K562 (cell line): ENCODE results near the gene PRPS1L1. TPM values are rescaled to one million over a fixed set of nuclear protein-coding genes. Genes with fewer than 3 reads are reported as not detected.

Experiments
- ATAC-seq: fragments of 200-7000 bp; cut with Tn5 transposase; 3 replicates; pipeline ENCODE4 v1.9.1; 2020; ENCODE audit warnings: moderate library complexity
- BruUV-seq: library from RNA; stranded (reverse); fragments of 400-500 nt; replicated peaks from 2 replicates; lab custom pipeline; 2021; lab: Mats Ljungman, UMichigan
- CTCF ChIA-PET: fragments of 300-600 bp; formaldehyde crosslinking; extraction: SDS; loops from one replicate; lab custom pipeline; 2021; ENCODE audit warnings: low intra/inter-chr PET ratio; lab: Yijun Ruan, JAX
- POLR2A ChIA-PET: fragments of 300-600, 350-650 bp; sonication (Branson Sonifier 250); formaldehyde crosslinking; extraction: SDS; loops from one replicate; lab custom pipeline; 2021; ENCODE audit warnings: antibody characterized with exemption, inconsistent platforms; lab: Yijun Ruan, JAX
- DNase-seq, 4 experiments: peaks; one replicate each; pipeline versions ENCODE4 v3.0.0 to v3.0.0-alpha.2; 2011 to 2018; ENCODE audit warnings: low spot score in 3 of 4, mixed read lengths in 3 of 4; ENCODE audit errors: extremely low read depth in 1 of 4
- FAIRE-seq: peaks from 2 replicates; lab custom pipeline; 2011; peaks lifted over from hg19 to GRCh38; lab: Jason Lieb, UNC
- H2AFZ ChIP-seq: 2 replicates; pipeline ENCODE4 v1.6.0; 2011; ENCODE audit warnings: low read depth, low read length, control low read depth, inconsistent platforms
- H3K27ac ChIP-seq: fragments of 200-600 bp; 3 replicates; pipeline ENCODE4 v1.8.0; 2011; ENCODE audit warnings: low read depth, mild to moderate bottlenecking, control low read depth, inconsistent platforms, low read length, moderate library complexity, mixed read lengths; ENCODE audit errors: extremely low read depth
- H3K27me3 ChIP-seq, 2 experiments: fragments of 300-600 bp in 1 of 2; 2 replicates in 1 of 2; 3 replicates in 1 of 2; pipeline versions ENCODE4 v1.6.0 to v1.8.0; 2011; ENCODE audit warnings: inconsistent platforms in 2 of 2, low read length in 2 of 2, mild to moderate bottlenecking in 1 of 2, mixed read lengths in 1 of 2, moderate library complexity in 1 of 2; ENCODE audit not compliant: control insufficient read depth in 2 of 2, insufficient read depth in 2 of 2
- H3K36me3 ChIP-seq: fragments of 300-600 bp; 3 replicates; pipeline ENCODE4 v1.8.0; 2011; ENCODE audit warnings: mild to moderate bottlenecking, low read length, inconsistent platforms; ENCODE audit not compliant: control insufficient read depth, insufficient read depth
- H3K4me1 ChIP-seq, 2 experiments: fragments of 200-600 bp in 1 of 2; replicated peaks in 1 of 2; 2 replicates in 1 of 2; 3 replicates in 1 of 2; pipeline versions ENCODE4 v1.5.1 to v1.8.0; 2011; ENCODE audit warnings: inconsistent platforms in 2 of 2, low read length in 2 of 2, mild to moderate bottlenecking in 1 of 2, mixed read lengths in 1 of 2, moderate library complexity in 1 of 2; ENCODE audit not compliant: control insufficient read depth in 2 of 2, insufficient read depth in 2 of 2
- H3K4me2 ChIP-seq: 2 replicates; pipeline ENCODE4 v1.6.1; 2011; ENCODE audit warnings: low read length, control low read depth, inconsistent platforms, mixed read lengths; ENCODE audit not compliant: insufficient read depth
- H3K4me3 ChIP-seq: fragments of 200-600 bp; sonication (generic), shearing (Covaris generic); 2 replicates; pipeline ENCODE4 v1.5.1; 2016; ENCODE audit warnings: control low read depth, inconsistent platforms
- H3K79me2 ChIP-seq: fragments of 200-600 bp; 3 replicates; pipeline ENCODE4 v1.8.0; 2011; ENCODE audit warnings: low read length, inconsistent platforms; ENCODE audit not compliant: control insufficient read depth, insufficient read depth
- H3K9ac ChIP-seq, 2 experiments: 2 replicates each; pipeline versions ENCODE4 v1.6.0 to v1.6.1; 2011; ENCODE audit warnings: low read depth in 2 of 2, low read length in 2 of 2, control low read depth in 1 of 2, inconsistent platforms in 1 of 2, mild to moderate bottlenecking in 1 of 2, mixed read lengths in 1 of 2; ENCODE audit not compliant: insufficient read depth in 1 of 2
- H3K9me1 ChIP-seq: one replicate; pipeline ENCODE4 v1.6.0; 2011; ENCODE audit warnings: inconsistent platforms, mild to moderate bottlenecking, low read length, moderate library complexity; ENCODE audit not compliant: control insufficient read depth, insufficient read depth
- H3K9me3 ChIP-seq: replicated peaks from 2 replicates; pipeline ENCODE4 v1.5.1; 2011; ENCODE audit warnings: low read depth, low read length, inconsistent platforms; ENCODE audit not compliant: control insufficient read depth, insufficient read depth
- H4K20me1 ChIP-seq: replicated peaks from 2 replicates; pipeline ENCODE4 v1.6.1; 2011; ENCODE audit warnings: low read length, inconsistent platforms, mixed read lengths; ENCODE audit not compliant: control insufficient read depth, insufficient read depth
- ARID1B ChIP-seq: fragments of 450-650 bp; IDR thresholded peaks from 2 replicates; pipeline ENCODE4 v1.6.1; 2016; ENCODE audit warnings: antibody characterized with exemption, mild to moderate bottlenecking, inconsistent platforms
- CBFA2T2 ChIP-seq: fragments of 450-650 bp; conservative IDR thresholded peaks from 2 replicates; pipeline ENCODE4 v1.6.1; 2017; ENCODE audit warnings: mild to moderate bottlenecking
- CBFA2T3 ChIP-seq: fragments of 450-650 bp; IDR thresholded peaks from 2 replicates; pipeline ENCODE4 v1.6.1; 2017
- IRF1 ChIP-seq: sonication (generic); formaldehyde crosslinking; IDR thresholded peaks from 2 replicates; pipeline ENCODE4 v1.8.0; 2022; ENCODE audit warnings: missing genetic modification reagents, mild to moderate bottlenecking, borderline replicate concordance
- KAT7 ChIP-seq: sonication (generic); formaldehyde crosslinking; IDR thresholded peaks from 2 replicates; pipeline ENCODE4 v1.8.0; 2022; ENCODE audit warnings: missing genetic modification reagents, mild to moderate bottlenecking, borderline replicate concordance
- MCM2 ChIP-seq: fragments of 450-650 bp; IDR thresholded peaks from 2 replicates; pipeline ENCODE4 v1.6.1; 2017; ENCODE audit warnings: low read depth, mild to moderate bottlenecking
- PKNOX1 ChIP-seq: fragments of 450-650 bp; IDR thresholded peaks from 2 replicates; pipeline ENCODE4 v1.6.1; 2016
- POLR3A ChIP-seq: IDR thresholded peaks from 2 replicates; pipeline ENCODE4 v1.6.1; 2011; ENCODE audit warnings: borderline replicate concordance, mild to moderate bottlenecking, moderate library complexity; ENCODE audit not compliant: insufficient read length, insufficient read depth; ENCODE audit errors: extremely low read depth
- TAL1 ChIP-seq: fragments of 450-650 bp; IDR thresholded peaks from 2 replicates; pipeline ENCODE4 v1.6.1; 2016; ENCODE audit warnings: mild to moderate bottlenecking
- TEAD4 ChIP-seq, 2 experiments: sonication (generic) in 1 of 2; formaldehyde crosslinking in 1 of 2; IDR thresholded peaks; 2 replicates each; pipeline versions ENCODE4 v1.6.1 to v1.8.0; 2012 to 2022; ENCODE audit warnings: borderline replicate concordance in 1 of 2, inconsistent platforms in 1 of 2, low read length in 1 of 2, mild to moderate bottlenecking in 1 of 2, missing genetic modification reagents in 1 of 2
- ZBTB8A ChIP-seq: fragments of 450-650 bp; IDR thresholded peaks from 2 replicates; pipeline ENCODE4 v1.6.1; 2018; ENCODE audit warnings: mild to moderate bottlenecking, moderate library complexity; ENCODE audit not compliant: partially characterized antibody
- ZNF12 ChIP-seq: sonication (generic); formaldehyde crosslinking; IDR thresholded peaks from 2 replicates; pipeline ENCODE4 v1.4.0; 2020; ENCODE audit warnings: mild to moderate bottlenecking, missing genetic modification reagents
- WGBS: fragments of 100-300 bp; shearing (Covaris generic); methylation state at CpG from one replicate; pipeline ENCODE4 v1.1.6; 2016; ENCODE audit warnings: low coverage, mixed read lengths; ENCODE audit not compliant: insufficient coverage; ENCODE audit errors: missing lambda C conversion rate; 5-methylcytosine and 5-hydroxymethylcytosine counted together
- in situ Hi-C: fragments of 300-500 bp; cut with MboI; formaldehyde crosslinking; loops from 4 replicates; pipeline ENCODE4 v1.15.0; 2018; ENCODE audit warnings: inconsistent platforms, mixed read lengths
- intact Hi-C: fragments of 100-400 bp; cut with micrococcal nuclease; formaldehyde crosslinking; loops from 2 replicates; pipeline ENCODE4 v1.14.2; 2022
- polyA plus RNA-seq, 8 experiments: library from polyadenylated mRNA; depleted of rRNA in 4 of 8; stranded (reverse) in 5 of 8; unstranded in 3 of 8; fragments of >200 nt; fragmentation: Nextera tagmentation in 2 of 8; fragmentation: Illumina TruSeq in 1 of 8; extraction: Ambion mirVana in 2 of 8; extraction: Trizol in 1 of 8; gene quantifications; 2 replicates each; pipeline versions ENCODE4 v1.2.1 to v1.2.3, GENCODE V29; 2011 to 2014; ENCODE audit warnings: inconsistent platforms in 1 of 8, missing spikeins in 1 of 8
- total RNA-seq, 7 experiments: library from RNA; depleted of rRNA in 6 of 7; stranded (reverse); fragments of >200 nt in 6 of 7; fragmentation: Illumina TruSeq in 2 of 7; extraction: Trizol in 2 of 7; gene quantifications; 2 replicates each; pipeline versions ENCODE4 v1.2.1 to v1.2.3, GENCODE V29; 2011 to 2021; ENCODE audit warnings: low replicate concordance in 1 of 7

The PRPS1L1 gene
- total and polyA plus RNA-seq, 9 of the 15 experiments (the other 6 are each of a cell fraction or from before 2014, with no cell fraction given): 0.07 to 0.10 (median 0.08) TPM; not detected in 6

- TF ChIP-seq KAT7 (CRISPR knock-in tag) (no peak), PKNOX1 (peak; percentile 88), IRF1 (no peak)
Measured at GRCh38 chr7:18037609-18038008, 10.0 kb upstream of the PRPS1L1 start (continued).

GRCh38 chr7:18036783-18037182 lies 9.1 kb upstream of the PRPS1L1 start:
- no peak overlapping the region for H3K9ac ChIP-seq
- DNase-seq (peak in 1 of 4 experiments; percentile 3), ATAC-seq (peak; percentile 55), FAIRE-seq (peak; percentile 44)
- H3K4me2 ChIP-seq: no peak overlapping the region
- in situ Hi-C loops: no loop called here
- no TSS peak for BruUV-seq
- no peak overlapping the region for H3K4me3 ChIP-seq
- WGBS: 8% methylated on average over 3 of the region's 3 CpGs
- ChIA-PET CTCF (no interaction called here), POLR2A (interaction anchor here (1.0 kb wide), 1 partner anchor 11 kb away, joined by 3 read pairs; no protein-coding TSS in a partner anchor)
- intact Hi-C loops: no loop called here
- H3K9me1 ChIP-seq: no peaks in the 10 kb centered on the region
- H2AFZ ChIP-seq: peak overlapping the region; percentile 18; the same call in 1 of the 2 replicates
- TF ChIP-seq ZBTB8A: no peak
- no peak for TF ChIP-seq MCM2
- no peak for TF ChIP-seq ZNF12 (CRISPR knock-in tag)
- peak; percentile 34; the same call in 1 of the 2 replicates for TF ChIP-seq TAL1
- TF ChIP-seq ARID1B: 0 out of 2 replicates have a peak, but pooled peaks have one; percentile 21
- no peak for TF ChIP-seq POLR3A
- TF ChIP-seq CBFA2T3: peak; percentile 56
- TF ChIP-seq CBFA2T2: peak; percentile 22; the same call in 1 of the 2 replicates
- TF ChIP-seq TEAD4 (IDR thresholded peaks at IDR 0.05; ENCODE audit: low read length): peak; percentile 66
- no peak for TF ChIP-seq TEAD4 (CRISPR knock-in tag; IDR thresholded peaks at IDR 0.05; ENCODE audit: borderline replicate concordance)
- H3K27ac ChIP-seq: no peak overlapping the region
- H3K4me1 ChIP-seq: no peaks in the 10 kb centered on the region; a peak in 1 of 5 replicates
- H4K20me1 ChIP-seq: no peaks in the 10 kb centered on the region
- H3K27me3 ChIP-seq: no peaks in the 10 kb centered on the region; a peak in 1 of 5 replicates
- no peaks in the 10 kb centered on the region for H3K9me3 ChIP-seq
- H3K79me2 ChIP-seq: no peaks in the 10 kb centered on the region
- H3K36me3 ChIP-seq: no peaks in the 10 kb centered on the region
